ENCODE measurements around the gene CRYBG3. TPM values are rescaled to one million over a fixed set of nuclear protein-coding genes. Genes with fewer than 3 reads are reported as not detected.
"Not testable (repeated sequence)": the region's sequence is repeated elsewhere in the genome, so short reads cannot be mapped to it uniquely, and the experiment has no call there.

CRYBG3 gene
- total RNA-seq, 6 donors from 2014 or later, result 19.7 to 32.7 (median 26.6) TPM

GRCh38 chr3:97896129-97896528 lies 74.3 kb downstream of the CRYBG3 start:
- peaks cover 0 to 19% (median 5%) of the 10 kb centered on the region in 4 donors for H3K36me3 ChIP-seq
- no peak overlapping the region for H3K27ac ChIP-seq
- H3K4me1 ChIP-seq, result peaks cover 0 to 2% (median 0%) of the 10 kb centered on the region in 4 donors
- no peak for TF ChIP-seq CTCF (IDR thresholded peaks at IDR 0.05)
- TF ChIP-seq POLR2AphosphoS5 (IDR thresholded peaks at IDR 0.05), result no peak
- no peak for TF ChIP-seq POLR2A (IDR thresholded peaks at IDR 0.05)
- TF ChIP-seq EP300 (IDR thresholded peaks at IDR 0.05), result no peak
- H3K9me3 ChIP-seq, result no peaks in the 10 kb centered on the region
- DNase-seq (no peak), ATAC-seq (ENCODE audit: low FRiP score in 2 of 2) (no peak)
- no peak overlapping the region for H3K4me3 ChIP-seq
- H3K27me3 ChIP-seq, result no peaks in the 10 kb centered on the region
- 92 to 97% methylated on average over 1 of the region's 1 CpG for WGBS, 2 donors

- H3K27ac ChIP-seq, result no peak overlapping the region
- no peaks in the 10 kb centered on the region for H3K9me3 ChIP-seq
- no peak overlapping the region for H3K4me3 ChIP-seq
- peaks cover 0 to 5% (median under 1%) of the 10 kb centered on the region in 4 donors for H3K4me1 ChIP-seq
- H3K36me3 ChIP-seq, result peaks cover 0 to 16% (median 4%) of the 10 kb centered on the region in 4 donors
- TF ChIP-seq POLR2AphosphoS5 (IDR thresholded peaks at IDR 0.05), result no peak
- no peak for TF ChIP-seq EP300 (IDR thresholded peaks at IDR 0.05)
- no peak for TF ChIP-seq POLR2A (IDR thresholded peaks at IDR 0.05)
- TF ChIP-seq CTCF (IDR thresholded peaks at IDR 0.05), result no peak
- no peak for ATAC-seq (ENCODE audit: low FRiP score in 2 of 2)
- 93 to 94% methylated on average over 3 of the region's 3 CpGs for whole genome bisulfite sequencing, 2 donors
- DNase-seq, result no peak
- no peaks in the 10 kb centered on the region for H3K27me3 ChIP-seq
Measured at GRCh38 chr3:97896547-97896946, 74.7 kb downstream of the CRYBG3 start.

- H3K36me3 ChIP-seq, result peaks cover 0 to 10% (median 0%) of the 10 kb centered on the region in 4 donors
- no peaks in the 10 kb centered on the region for H3K27me3 ChIP-seq
- peaks cover 0 to 9% (median 5%) of the 10 kb centered on the region in 4 donors for H3K4me1 ChIP-seq
- DNase-seq, result no peak
- no peak for TF ChIP-seq POLR2AphosphoS5 (IDR thresholded peaks at IDR 0.05)
- TF ChIP-seq EP300 (IDR thresholded peaks at IDR 0.05), result no peak
- no peak for TF ChIP-seq POLR2A (IDR thresholded peaks at IDR 0.05)
- no peak for TF ChIP-seq CTCF (IDR thresholded peaks at IDR 0.05)
- no peak overlapping the region for H3K27ac ChIP-seq
- no peak for ATAC-seq (ENCODE audit: low FRiP score in 2 of 2)
- H3K4me3 ChIP-seq, result no peak overlapping the region
- H3K9me3 ChIP-seq, result no peaks in the 10 kb centered on the region
Measured at GRCh38 chr3:97899331-97899730, 77.5 kb downstream of the CRYBG3 start.

- WGBS, 2 donors, result 35 to 44% methylated on average over 4 of the region's 4 CpGs
- H3K27ac ChIP-seq, result peak overlapping the region; percentile 17 to 76 (median 49)
- peaks cover 0 to 9% (median 5%) of the 10 kb centered on the region in 4 donors for H3K4me1 ChIP-seq
- peaks cover 0 to 5% (median 0%) of the 10 kb centered on the region in 4 donors for H3K36me3 ChIP-seq
- ATAC-seq (ENCODE audit: low FRiP score in 2 of 2) (no peak), DNase-seq (no peak)
- TF ChIP-seq POLR2A (IDR thresholded peaks at IDR 0.05), result no peak
- TF ChIP-seq POLR2AphosphoS5 (IDR thresholded peaks at IDR 0.05), result no peak
- no peak for TF ChIP-seq EP300 (IDR thresholded peaks at IDR 0.05)
- no peak for TF ChIP-seq CTCF (IDR thresholded peaks at IDR 0.05)
- no peak overlapping the region for H3K4me3 ChIP-seq
- H3K27me3 ChIP-seq, result no peaks in the 10 kb centered on the region
- H3K9me3 ChIP-seq, result no peaks in the 10 kb centered on the region
Measured at GRCh38 chr3:97901313-97902248, 79.8 kb downstream of the CRYBG3 start.

- Histone ChIP-seq H3K36me3 (peaks cover 0 to 25% (median 0%) of the 10 kb centered on the region in 4 donors), H3K4me1 (peaks cover 6 to 12% (median 9%) of the 10 kb centered on the region in 4 donors)
- 79% methylated on average over 3 of the region's 3 CpGs; no CpG with 5 or more reads in 1 of the 2 donors for WGBS, 2 donors
- not testable (repeated sequence) for H3K9me3 ChIP-seq; H3K27ac ChIP-seq; DNase-seq; H3K4me3 ChIP-seq; H3K27me3 ChIP-seq; ATAC-seq (ENCODE audit: low FRiP score in 2 of 2)
Measured at GRCh38 chr3:97909830-97910229, 88.0 kb downstream of the CRYBG3 start.

- DNase-seq, result peak in 1 of 2 donors; percentile 52
- H3K9me3 ChIP-seq; H3K27me3 ChIP-seq; ATAC-seq (ENCODE audit: low FRiP score in 2 of 2): not testable (repeated sequence)
- H3K36me3 ChIP-seq, result peaks cover 0 to 29% (median 1%) of the 10 kb centered on the region in 4 donors
- H3K4me3 ChIP-seq, result peak overlapping the region in 1 of 4 donors; percentile 11
- WGBS, 2 donors, result 74 to 80% methylated on average over 14 to 23 of the region's 24 CpGs
- peaks cover 6 to 12% (median 9%) of the 10 kb centered on the region in 4 donors for H3K4me1 ChIP-seq
- H3K27ac ChIP-seq, result peak overlapping the region in 2 of 4 donors; percentile 37 to 40
Measured at GRCh38 chr3:97910236-97910831, 88.5 kb downstream of the CRYBG3 start.

Measured in upper lobe of left lung (tissue), 6 donors.